H1 (cell line): ENCODE measurements around the gene LCN10.
"Not testable (repeated sequence)": the region's sequence is repeated elsewhere in the genome, so short reads cannot be mapped to it uniquely, and the experiment has no call there.

Experiments
- ATF2 ChIP-seq: IDR thresholded peaks from 2 replicates; pipeline ENCODE4 v1.6.1; 2012; ENCODE audit warnings: low read length, inconsistent platforms
- BCL11A ChIP-seq, 2 experiments: IDR thresholded peaks; one replicate each; pipeline ENCODE4 v1.6.1; 2011; ENCODE audit warnings: low read depth in 2 of 2, low read length in 2 of 2, mild to moderate bottlenecking in 2 of 2
- BRCA1 ChIP-seq: IDR thresholded peaks from 2 replicates; pipeline ENCODE4 v1.6.1; 2012; ENCODE audit warnings: low read depth, low read length, improper control_type of control experiment
- CEBPB ChIP-seq: IDR thresholded peaks from 2 replicates; pipeline ENCODE4 v1.6.1; 2012; ENCODE audit warnings: low read depth, low read length
- CTCF ChIP-seq, 3 experiments: IDR thresholded peaks; 1 replicate in 2 of 3; 2 replicates in 1 of 3; pipeline versions ENCODE4 v1.5.1 to v1.6.1; 2011; ENCODE audit warnings: low read length in 3 of 3, mild to moderate bottlenecking in 3 of 3, inconsistent platforms in 2 of 3, low read depth in 1 of 3, moderate library complexity in 1 of 3; ENCODE audit not compliant: insufficient read depth in 1 of 3; ENCODE audit errors: control extremely low read depth in 1 of 3
- EZH2 ChIP-seq: fragments of 200-600 bp; sonication (generic); IDR thresholded peaks from 2 replicates; pipeline ENCODE4 v1.7.1; 2012; ENCODE audit warnings: low read depth, mild to moderate bottlenecking, moderate library complexity, low read length, inconsistent platforms; ENCODE audit not compliant: severe bottlenecking
- POLR2AphosphoS5 ChIP-seq: IDR thresholded peaks from 2 replicates; pipeline ENCODE4 v1.6.1; 2011; ENCODE audit warnings: low read depth, low read length
- SP1 ChIP-seq: IDR thresholded peaks from 2 replicates; pipeline ENCODE4 v1.6.1; 2011; ENCODE audit warnings: low read depth, low read length
- SP4 ChIP-seq: IDR thresholded peaks from 2 replicates; pipeline ENCODE4 v1.6.1; 2012; ENCODE audit warnings: low read length, inconsistent platforms
- TCF12 ChIP-seq: IDR thresholded peaks from 2 replicates; pipeline ENCODE4 v1.6.1; 2011; ENCODE audit warnings: low read depth, mild to moderate bottlenecking, low read length
- ZNF274 ChIP-seq: IDR thresholded peaks from 2 replicates; pipeline ENCODE4 v1.7.0; 2012; ENCODE audit warnings: low read length, borderline replicate concordance; ENCODE audit errors: extremely low read depth

GRCh38 chr9:136765745-136766409 lies 23.1 kb upstream of the LCN10 start:
- TF ChIP-seq CTCF (IDR thresholded peaks at IDR 0.05; ENCODE audit: control extremely low read depth in 1 of 3, insufficient read depth in 1 of 3, low read depth in 1 of 3, low read length in 3 of 3); POLR2AphosphoS5; EZH2; BRCA1; SP4; CEBPB; ATF2; TCF12; SP1; BCL11A (IDR thresholded peaks at IDR 0.05; ENCODE audit: low read depth in 2 of 2, low read length in 2 of 2); ZNF274: not testable (repeated sequence)
